Measurements from ENCODE around the gene VASH1.

Gene VASH1

DNA sequence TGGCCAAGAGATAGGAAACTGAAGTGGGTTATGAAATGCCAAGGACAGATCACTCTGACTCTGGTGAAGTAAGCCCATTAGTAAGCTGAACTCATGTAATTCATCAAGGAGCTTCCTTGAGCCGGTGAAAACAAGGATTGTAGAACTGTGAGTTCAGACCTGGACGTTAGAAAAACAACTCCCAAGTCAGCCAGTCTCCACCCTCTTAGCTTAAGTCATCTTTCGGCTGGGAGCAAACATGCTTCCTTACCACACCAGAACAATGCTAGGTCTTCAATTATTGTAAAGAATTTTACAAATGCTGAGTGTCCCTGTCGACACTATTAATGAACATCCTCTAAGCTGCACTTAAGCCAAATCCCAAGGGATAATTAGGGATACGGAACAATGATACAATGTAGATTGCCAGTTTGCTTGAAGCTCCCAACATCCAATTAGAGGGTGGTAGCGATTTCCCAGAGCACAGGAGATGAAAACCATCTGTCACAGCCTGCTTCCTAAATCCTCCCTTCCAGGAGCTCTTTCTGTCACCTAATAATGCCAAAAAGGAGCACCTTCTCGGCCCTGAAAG is 45.7 kb upstream of the VASH1 start:
- H3K27ac ChIP-seq = peak overlapping the region; percentile 47
- H3K4me2 ChIP-seq (ENCODE audit: low read length) = no peak overlapping the region
- no peaks in the 10 kb centered on the region for H3K9me3 ChIP-seq (ENCODE audit: control insufficient read depth, low read length)
- H3K79me2 ChIP-seq = no peaks in the 10 kb centered on the region
- no peak overlapping the region for H3K4me3 ChIP-seq (ENCODE audit: low read depth, low read length)
- H3K27me3 ChIP-seq (ENCODE audit: control insufficient read depth, insufficient read depth, low read length) = no peaks in the 10 kb centered on the region
- no peak overlapping the region for H3K9ac ChIP-seq
- TF ChIP-seq CTCF (IDR thresholded peaks at IDR 0.05) = no peak
- H2AFZ ChIP-seq = no peak overlapping the region
- H3K4me1 ChIP-seq = no peaks in the 10 kb centered on the region
- no peaks in the 10 kb centered on the region for H3K36me3 ChIP-seq (ENCODE audit: control insufficient read depth, insufficient read depth, low read length)

- H3K4me1 ChIP-seq = no peaks in the 10 kb centered on the region
- H3K27ac ChIP-seq = no peak overlapping the region
- no peaks in the 10 kb centered on the region for H3K9me3 ChIP-seq (ENCODE audit: control insufficient read depth, low read length)
- no peaks in the 10 kb centered on the region for H3K27me3 ChIP-seq (ENCODE audit: control insufficient read depth, insufficient read depth, low read length)
- H3K36me3 ChIP-seq (ENCODE audit: control insufficient read depth, insufficient read depth, low read length) = no peaks in the 10 kb centered on the region
- no peak overlapping the region for H2AFZ ChIP-seq
- H3K4me2 ChIP-seq (ENCODE audit: low read length) = no peak overlapping the region
- no peaks in the 10 kb centered on the region for H3K79me2 ChIP-seq
- H3K9ac ChIP-seq = no peak overlapping the region
- H3K4me3 ChIP-seq (ENCODE audit: low read depth, low read length) = no peak overlapping the region
- TF ChIP-seq CTCF (IDR thresholded peaks at IDR 0.05) = no peak
Observed at GRCh38 chr14:76716285-76716684, 45.0 kb upstream of the VASH1 start.

- no peaks in the 10 kb centered on the region for H3K36me3 ChIP-seq (ENCODE audit: control insufficient read depth, insufficient read depth, low read length)
- H2AFZ ChIP-seq = no peak overlapping the region
- no peak overlapping the region for H3K9ac ChIP-seq
- H3K27me3 ChIP-seq (ENCODE audit: control insufficient read depth, insufficient read depth, low read length) = no peaks in the 10 kb centered on the region
- H3K79me2 ChIP-seq = no peaks in the 10 kb centered on the region
- H3K4me1 ChIP-seq = no peaks in the 10 kb centered on the region
- no peaks in the 10 kb centered on the region for H3K9me3 ChIP-seq (ENCODE audit: control insufficient read depth, low read length)
- H3K27ac ChIP-seq = no peak overlapping the region
- TF ChIP-seq CTCF (IDR thresholded peaks at IDR 0.05) = no peak
- no peak overlapping the region for H3K4me2 ChIP-seq (ENCODE audit: low read length)
- H3K4me3 ChIP-seq (ENCODE audit: low read depth, low read length) = no peak overlapping the region
Observed at GRCh38 chr14:76717508-76718290, 43.6 kb upstream of the VASH1 start.

DNA sequence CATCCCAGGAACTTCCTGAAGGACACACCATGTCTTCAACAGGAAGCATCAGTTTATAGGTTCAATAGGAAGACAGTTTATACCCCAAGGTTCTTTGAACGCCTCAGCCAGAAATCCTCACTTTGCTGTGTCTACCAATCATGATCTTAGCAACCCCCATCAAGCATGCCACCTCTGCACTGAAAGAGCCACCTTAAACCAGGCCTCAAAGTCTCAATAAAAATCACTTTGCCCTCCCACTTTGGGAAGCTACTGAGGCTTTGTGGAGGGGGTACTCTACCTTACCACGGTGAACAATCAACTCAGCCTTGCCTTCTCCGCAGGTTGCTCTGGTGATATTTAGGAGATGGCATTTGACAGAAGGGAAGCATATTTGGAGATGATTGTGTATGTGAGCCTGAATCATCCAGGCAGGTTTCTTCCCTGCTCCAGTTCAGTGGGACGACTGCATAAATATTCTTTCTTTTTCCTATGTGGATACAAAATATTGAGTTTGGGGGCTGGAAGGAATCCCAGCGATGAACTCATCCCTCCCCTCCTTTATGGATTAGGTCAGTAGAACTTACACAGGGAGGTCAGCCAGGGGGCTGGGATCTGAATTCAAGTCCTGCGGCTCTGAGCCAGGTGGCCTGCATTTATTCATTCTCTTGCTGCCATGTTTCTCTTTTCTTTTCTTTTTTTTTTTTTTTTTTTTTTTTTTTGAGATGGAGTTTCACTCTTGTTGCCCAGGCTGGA is 42.8 kb upstream of the VASH1 start:
- no peak for TF ChIP-seq CTCF (IDR thresholded peaks at IDR 0.05)
- H3K79me2 ChIP-seq = no peaks in the 10 kb centered on the region
- no peaks in the 10 kb centered on the region for H3K36me3 ChIP-seq (ENCODE audit: control insufficient read depth, insufficient read depth, low read length)
- H3K4me2 ChIP-seq (ENCODE audit: low read length) = no peak overlapping the region
- no peaks in the 10 kb centered on the region for H3K27me3 ChIP-seq (ENCODE audit: control insufficient read depth, insufficient read depth, low read length)
- no peak overlapping the region for H3K9ac ChIP-seq
- H3K9me3 ChIP-seq (ENCODE audit: control insufficient read depth, low read length) = no peaks in the 10 kb centered on the region
- no peak overlapping the region for H2AFZ ChIP-seq
- H3K4me1 ChIP-seq = no peaks in the 10 kb centered on the region
- no peak overlapping the region for H3K4me3 ChIP-seq (ENCODE audit: low read depth, low read length)
- H3K27ac ChIP-seq = no peak overlapping the region

Measured in parathyroid adenoma (tissue), 2 donors.